IPS-15b (cell line): ENCODE measurements around the gene JPH2.

Experiments
- H3K27me3 ChIP-seq: one replicate; pipeline ENCODE4 v1.6.1; 2013; ENCODE audit warnings: low read length; ENCODE audit not compliant: control insufficient read depth, insufficient read depth
- H3K36me3 ChIP-seq: one replicate; pipeline ENCODE4 v1.6.1; 2013; ENCODE audit warnings: low read length; ENCODE audit not compliant: control insufficient read depth, insufficient read depth
- H3K4me1 ChIP-seq: one replicate; pipeline ENCODE4 v1.6.1; 2013; ENCODE audit warnings: mild to moderate bottlenecking, low read length; ENCODE audit not compliant: control insufficient read depth, insufficient read depth
- H3K4me3 ChIP-seq: one replicate; pipeline ENCODE4 v1.5.1; 2013; ENCODE audit warnings: low read depth, low read length
- H3K9ac ChIP-seq: one replicate; pipeline ENCODE4 v1.6.1; 2013; ENCODE audit warnings: low read depth, mild to moderate bottlenecking, low read length
- H3K9me3 ChIP-seq: one replicate; pipeline ENCODE4 v1.6.1; 2013; ENCODE audit warnings: mild to moderate bottlenecking, low read length; ENCODE audit not compliant: control insufficient read depth, insufficient read depth

JPH2 gene

DNA sequence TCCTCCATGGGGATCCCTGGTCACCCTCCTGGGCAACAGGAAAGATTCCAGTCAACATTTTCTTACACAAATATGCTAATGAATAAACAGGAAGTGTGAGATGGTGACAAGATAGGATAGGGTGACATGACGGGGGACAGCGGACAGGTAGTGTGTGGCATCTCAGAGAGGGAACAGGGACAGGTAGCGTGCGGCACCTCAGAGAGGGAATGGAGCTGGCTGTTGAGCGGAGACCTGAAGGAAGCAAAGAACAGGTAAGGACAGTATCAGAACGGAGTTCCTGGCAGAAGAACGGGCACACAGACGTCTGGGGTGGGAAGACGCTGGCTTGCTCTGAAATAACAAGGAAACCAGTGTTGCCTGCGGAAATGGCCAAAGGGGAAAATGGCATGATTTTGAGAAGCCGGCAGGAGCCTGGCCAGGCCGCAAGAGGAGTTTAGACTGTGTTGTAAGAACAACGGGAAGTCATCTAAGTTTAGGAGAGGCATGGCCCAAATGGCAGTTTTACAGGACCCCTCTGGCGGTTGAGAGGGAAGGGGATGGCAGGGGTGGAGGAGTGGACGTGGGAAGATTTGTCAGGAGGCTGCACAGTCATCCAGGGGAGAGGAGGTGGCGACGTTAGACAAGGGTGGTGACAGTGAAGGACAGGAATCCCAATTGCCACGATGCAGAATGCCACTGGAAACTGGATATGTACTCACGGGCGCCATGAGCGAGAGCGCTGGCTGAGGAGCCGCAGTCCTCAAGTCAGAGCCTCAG lies 111.6 kb downstream of the JPH2 start:
- H3K9me3 ChIP-seq: no peaks in the 10 kb centered on the region
- no peak overlapping the region for H3K9ac ChIP-seq
- H3K27me3 ChIP-seq: no peaks in the 10 kb centered on the region
- no peak overlapping the region for H3K4me3 ChIP-seq
- no peaks in the 10 kb centered on the region for H3K36me3 ChIP-seq
- H3K4me1 ChIP-seq: no peaks in the 10 kb centered on the region

DNA sequence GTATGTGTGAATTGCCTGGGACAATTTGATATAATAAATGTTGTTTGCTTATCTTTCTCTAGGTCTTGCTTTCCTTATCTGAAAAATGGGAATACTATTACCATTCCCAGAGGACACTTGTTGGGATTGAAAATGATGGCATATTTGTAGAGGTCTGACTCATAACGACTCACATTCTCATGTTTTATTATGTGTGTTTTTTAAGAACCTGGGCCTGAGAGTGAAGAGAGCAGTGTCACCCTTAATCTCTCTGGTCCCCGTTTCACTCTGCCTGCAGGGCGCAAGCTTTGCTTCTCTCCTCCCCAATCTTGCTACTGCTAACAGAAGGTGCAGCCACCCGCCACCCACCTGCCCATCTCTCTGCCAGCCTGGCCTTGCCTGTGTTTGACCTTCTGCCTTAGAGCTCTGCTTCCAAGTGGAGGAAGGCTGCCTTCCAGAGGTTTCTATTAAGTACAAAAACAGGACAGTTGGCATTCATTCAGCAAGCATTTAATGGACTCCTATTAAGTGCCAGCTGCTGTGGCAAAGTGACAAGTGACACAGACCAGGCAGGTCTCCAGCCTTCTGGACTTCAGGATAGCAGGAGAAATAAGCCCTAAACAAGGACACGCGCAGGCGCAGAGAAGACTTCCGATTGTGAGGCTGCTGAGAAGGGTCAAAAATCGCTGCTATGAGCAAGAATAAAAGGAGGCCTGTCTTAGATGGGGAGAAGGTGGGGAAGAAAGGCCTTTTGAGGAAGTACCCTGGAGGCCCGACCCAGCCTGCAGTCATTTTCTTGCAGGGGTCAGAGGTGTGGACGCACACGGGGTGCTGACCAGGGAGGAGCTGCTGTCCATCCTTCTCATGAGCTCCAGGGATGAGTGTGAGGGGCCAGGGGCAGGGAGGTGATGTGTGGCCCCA lies 112.5 kb downstream of the JPH2 start:
- H3K4me3 ChIP-seq: no peak overlapping the region

DNA sequence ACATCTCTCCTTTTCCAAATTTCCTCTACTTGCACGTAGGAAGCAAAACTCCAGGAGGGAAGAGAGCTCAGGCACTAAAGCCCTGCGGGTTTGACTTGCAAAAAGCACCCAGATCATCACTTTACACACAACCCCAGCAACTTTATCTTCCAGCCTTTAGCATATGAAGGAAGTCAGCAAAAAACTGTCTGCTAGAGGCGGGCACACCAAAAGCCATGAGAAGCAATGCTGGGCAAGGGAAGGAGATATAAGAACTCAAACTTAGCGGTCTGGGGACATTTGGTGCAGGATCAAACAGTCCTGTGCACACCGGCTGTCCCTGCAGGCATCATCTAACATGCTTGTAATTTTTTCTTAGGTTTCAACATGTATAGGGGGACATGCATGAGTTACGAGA lies 113.3 kb downstream of the JPH2 start:
- no peaks in the 10 kb centered on the region for H3K4me1 ChIP-seq
- no peak overlapping the region for H3K4me3 ChIP-seq
- no peaks in the 10 kb centered on the region for H3K9me3 ChIP-seq
- no peak overlapping the region for H3K9ac ChIP-seq
- H3K27me3 ChIP-seq: no peaks in the 10 kb centered on the region
- H3K36me3 ChIP-seq: no peaks in the 10 kb centered on the region

More for the DNA sequence above, 112.5 kb downstream of the JPH2 start:
- no peaks in the 10 kb centered on the region for H3K4me1 ChIP-seq
- no peaks in the 10 kb centered on the region for H3K36me3 ChIP-seq
- no peaks in the 10 kb centered on the region for H3K9me3 ChIP-seq
- no peak overlapping the region for H3K9ac ChIP-seq
- no peaks in the 10 kb centered on the region for H3K27me3 ChIP-seq

DNA sequence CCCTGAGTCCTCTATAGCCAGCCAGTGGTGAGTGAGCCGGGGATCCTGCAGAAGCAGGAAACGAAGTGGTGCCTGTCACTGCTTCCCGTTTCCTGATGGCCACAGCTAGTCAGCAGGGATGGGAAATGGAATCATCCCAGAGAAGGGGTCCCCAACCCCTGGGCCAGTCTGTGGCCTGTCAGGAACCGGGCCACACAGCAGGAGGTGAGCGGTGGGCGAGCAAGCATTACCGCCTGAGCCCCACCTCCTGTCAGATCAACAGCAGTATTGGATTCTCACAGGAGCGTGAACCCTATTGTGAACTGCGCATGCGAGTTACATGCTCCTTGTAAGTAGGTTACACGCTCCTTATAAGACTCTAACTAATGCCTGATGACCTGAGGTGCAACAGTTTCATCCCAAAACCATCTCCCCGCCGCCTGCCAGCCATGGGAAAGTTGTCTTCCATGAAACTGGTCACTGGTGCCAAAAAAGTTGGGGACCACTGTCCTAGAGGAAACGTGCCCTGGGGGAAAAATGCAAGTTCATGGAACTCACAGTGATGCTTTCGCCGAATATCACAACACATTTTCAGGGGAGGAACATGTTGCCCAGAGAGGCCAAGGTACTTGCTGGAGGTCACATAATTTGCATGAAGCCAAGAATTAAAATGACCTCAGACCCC lies 113.8 kb downstream of the JPH2 start:
- no peaks in the 10 kb centered on the region for H3K36me3 ChIP-seq
- no peaks in the 10 kb centered on the region for H3K4me1 ChIP-seq
- H3K9me3 ChIP-seq: no peaks in the 10 kb centered on the region
- no peak overlapping the region for H3K9ac ChIP-seq
- no peak overlapping the region for H3K4me3 ChIP-seq
- H3K27me3 ChIP-seq: no peaks in the 10 kb centered on the region

DNA sequence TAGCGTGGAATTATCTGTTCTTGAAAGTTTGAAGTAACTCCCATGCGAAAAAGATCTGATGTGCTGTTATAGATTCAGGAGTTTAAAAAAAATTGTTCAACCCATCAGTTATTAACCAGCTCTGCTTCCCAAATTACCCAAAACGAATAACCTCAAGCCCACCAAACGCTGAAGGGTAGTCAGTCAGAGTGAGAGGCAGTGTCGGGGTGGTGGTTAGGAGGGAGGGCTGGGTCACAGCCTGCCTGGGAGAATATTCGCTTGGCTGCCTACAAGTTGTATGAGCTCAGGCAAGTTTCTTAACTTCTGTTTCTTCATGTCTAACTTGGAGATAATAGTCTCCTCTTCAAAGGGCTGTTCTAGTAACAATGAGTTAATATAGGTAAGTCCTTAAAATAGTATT lies 114.6 kb downstream of the JPH2 start:
- Histone ChIP-seq H3K9ac (no peak overlapping the region), H3K9me3 (no peaks in the 10 kb centered on the region), H3K27me3 (no peaks in the 10 kb centered on the region), H3K36me3 (no peaks in the 10 kb centered on the region), H3K4me1 (no peaks in the 10 kb centered on the region), H3K4me3 (no peak overlapping the region)

DNA sequence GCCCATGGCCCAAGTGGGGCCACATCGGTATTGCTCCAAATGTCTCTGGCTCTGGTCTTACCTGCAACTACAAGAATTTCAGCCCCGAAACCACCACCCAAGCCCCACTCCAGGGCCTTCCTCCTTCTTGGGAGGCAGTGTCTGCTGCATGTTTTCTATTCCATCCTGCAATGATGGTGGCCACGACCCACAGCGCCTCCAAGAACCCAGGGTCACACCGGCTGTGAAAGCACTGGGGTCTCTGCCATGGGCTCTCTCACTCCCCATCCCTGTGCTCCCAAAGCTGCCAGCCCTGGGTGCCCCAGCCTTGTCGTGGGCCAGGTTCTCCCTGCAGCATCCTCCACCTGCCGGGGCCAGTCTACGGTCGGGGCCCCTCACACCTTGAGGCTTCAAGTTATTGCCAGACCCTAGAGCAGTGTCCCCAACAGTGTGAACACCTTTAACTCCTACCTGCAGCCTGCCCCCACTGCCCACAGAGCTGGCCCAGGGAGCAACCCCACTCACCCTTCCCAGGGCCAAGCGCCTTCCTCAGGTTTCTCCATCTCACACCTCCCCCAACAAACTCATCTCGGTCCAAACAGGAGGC lies 115.4 kb downstream of the JPH2 start:
- H3K9ac ChIP-seq: no peak overlapping the region
- no peaks in the 10 kb centered on the region for H3K36me3 ChIP-seq
- H3K4me1 ChIP-seq: no peaks in the 10 kb centered on the region
- no peak overlapping the region for H3K4me3 ChIP-seq
- H3K27me3 ChIP-seq: no peaks in the 10 kb centered on the region
- no peaks in the 10 kb centered on the region for H3K9me3 ChIP-seq

DNA sequence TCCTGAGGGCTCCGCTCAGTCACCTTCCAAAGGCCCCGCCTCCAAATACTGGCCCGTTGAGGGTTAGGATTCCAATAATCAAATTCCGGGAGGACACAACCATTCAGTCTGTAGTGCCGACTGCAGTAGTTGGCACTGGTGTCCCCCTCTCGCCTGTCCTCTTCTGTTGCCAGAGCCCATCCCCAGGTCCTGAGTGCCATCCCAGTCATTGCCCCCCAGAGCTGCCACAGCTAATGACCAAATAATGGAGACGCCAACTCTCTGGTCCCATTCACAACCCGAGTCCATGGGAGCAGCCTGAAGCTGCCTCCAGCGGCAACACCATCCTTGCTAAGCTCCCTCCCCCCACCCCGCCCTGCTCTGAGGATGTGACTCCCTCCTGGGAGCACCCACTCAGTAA lies 115.9 kb downstream of the JPH2 start:
- no peaks in the 10 kb centered on the region for H3K27me3 ChIP-seq
- H3K4me1 ChIP-seq: no peaks in the 10 kb centered on the region
- H3K9ac ChIP-seq: no peak overlapping the region
- H3K9me3 ChIP-seq: no peaks in the 10 kb centered on the region
- H3K36me3 ChIP-seq: no peaks in the 10 kb centered on the region
- no peak overlapping the region for H3K4me3 ChIP-seq

DNA sequence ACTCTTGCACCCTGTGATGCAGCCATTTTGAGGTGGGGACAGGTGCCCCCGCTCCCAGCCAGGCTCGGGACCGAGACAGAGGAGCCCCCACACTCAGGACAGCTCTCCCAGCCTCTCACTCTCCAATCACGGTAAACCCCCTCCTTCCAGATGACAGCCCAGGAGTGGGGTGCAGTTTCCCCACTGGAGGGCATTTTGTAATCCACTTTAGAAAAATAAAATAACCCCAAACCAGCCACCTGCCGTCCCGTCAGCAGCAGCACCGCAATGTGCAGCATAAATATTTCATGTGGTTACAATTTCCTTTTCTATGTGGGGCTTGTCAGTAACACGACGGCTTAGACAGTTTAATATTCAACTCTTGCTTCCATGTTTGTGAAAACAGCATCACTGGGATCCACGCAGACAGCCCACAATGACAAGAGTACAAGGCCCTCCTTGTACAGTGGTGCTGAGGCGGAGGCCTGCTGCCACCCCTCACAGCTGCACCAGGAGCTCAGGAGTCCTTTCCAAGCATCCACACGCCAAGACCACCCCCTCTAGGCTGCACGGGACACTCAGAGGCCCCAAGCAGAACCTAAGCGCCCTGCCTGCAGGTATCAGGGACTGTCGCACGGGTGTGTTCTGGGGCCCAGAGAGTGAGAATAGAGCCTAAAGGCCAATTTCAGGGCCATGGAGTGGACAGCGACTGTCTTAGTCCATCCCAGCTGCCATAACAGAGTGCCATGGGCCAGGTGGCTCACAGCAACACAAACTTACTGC lies 116.7 kb downstream of the JPH2 start:
- Histone ChIP-seq H3K4me3 (no peak overlapping the region), H3K9me3 (no peaks in the 10 kb centered on the region), H3K27me3 (no peaks in the 10 kb centered on the region), H3K4me1 (no peaks in the 10 kb centered on the region), H3K36me3 (no peaks in the 10 kb centered on the region), H3K9ac (no peak overlapping the region)

DNA sequence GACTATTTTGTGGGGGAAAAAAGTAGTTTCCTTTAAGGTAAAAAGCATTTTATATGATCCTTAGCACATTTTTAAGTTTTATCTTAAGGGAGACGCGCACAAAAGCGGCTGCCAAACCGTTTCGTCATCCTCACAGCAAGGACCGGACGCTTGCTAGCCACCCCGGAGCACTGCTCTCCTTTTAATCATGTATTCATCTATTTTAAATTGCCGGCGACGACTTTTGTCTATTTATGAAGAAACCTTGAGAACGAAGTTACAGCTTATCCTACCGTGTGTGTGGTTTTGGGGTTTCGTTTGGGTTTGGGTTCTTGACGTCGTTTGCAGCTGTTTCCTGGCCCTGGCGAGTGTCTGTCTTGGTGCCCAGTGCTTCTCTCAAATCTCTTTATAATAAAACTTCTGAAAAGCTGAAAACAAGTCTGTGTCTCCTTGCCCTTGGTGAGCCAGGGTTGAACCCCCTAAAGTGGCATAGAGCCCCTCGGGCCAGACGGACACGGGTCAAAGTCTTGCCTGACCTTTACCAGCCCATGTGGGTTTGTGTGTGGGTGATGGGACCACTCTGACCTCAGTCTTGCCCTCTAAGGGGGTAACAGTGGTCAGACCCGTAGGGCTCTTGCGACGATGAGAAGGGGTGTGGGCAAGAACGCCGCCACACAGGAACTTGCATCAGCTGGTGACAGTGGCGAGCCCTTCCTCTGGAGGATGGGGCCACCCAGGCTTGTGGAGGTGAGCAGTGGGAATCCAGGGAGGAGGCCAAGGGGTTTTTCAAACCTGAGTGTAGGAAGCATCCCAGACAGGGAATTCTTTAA lies 117.6 kb downstream of the JPH2 start:
- no peaks in the 10 kb centered on the region for H3K4me1 ChIP-seq
- no peak overlapping the region for H3K9ac ChIP-seq
- H3K27me3 ChIP-seq: no peaks in the 10 kb centered on the region
- no peaks in the 10 kb centered on the region for H3K36me3 ChIP-seq
- no peaks in the 10 kb centered on the region for H3K9me3 ChIP-seq
- H3K4me3 ChIP-seq: no peak overlapping the region

DNA sequence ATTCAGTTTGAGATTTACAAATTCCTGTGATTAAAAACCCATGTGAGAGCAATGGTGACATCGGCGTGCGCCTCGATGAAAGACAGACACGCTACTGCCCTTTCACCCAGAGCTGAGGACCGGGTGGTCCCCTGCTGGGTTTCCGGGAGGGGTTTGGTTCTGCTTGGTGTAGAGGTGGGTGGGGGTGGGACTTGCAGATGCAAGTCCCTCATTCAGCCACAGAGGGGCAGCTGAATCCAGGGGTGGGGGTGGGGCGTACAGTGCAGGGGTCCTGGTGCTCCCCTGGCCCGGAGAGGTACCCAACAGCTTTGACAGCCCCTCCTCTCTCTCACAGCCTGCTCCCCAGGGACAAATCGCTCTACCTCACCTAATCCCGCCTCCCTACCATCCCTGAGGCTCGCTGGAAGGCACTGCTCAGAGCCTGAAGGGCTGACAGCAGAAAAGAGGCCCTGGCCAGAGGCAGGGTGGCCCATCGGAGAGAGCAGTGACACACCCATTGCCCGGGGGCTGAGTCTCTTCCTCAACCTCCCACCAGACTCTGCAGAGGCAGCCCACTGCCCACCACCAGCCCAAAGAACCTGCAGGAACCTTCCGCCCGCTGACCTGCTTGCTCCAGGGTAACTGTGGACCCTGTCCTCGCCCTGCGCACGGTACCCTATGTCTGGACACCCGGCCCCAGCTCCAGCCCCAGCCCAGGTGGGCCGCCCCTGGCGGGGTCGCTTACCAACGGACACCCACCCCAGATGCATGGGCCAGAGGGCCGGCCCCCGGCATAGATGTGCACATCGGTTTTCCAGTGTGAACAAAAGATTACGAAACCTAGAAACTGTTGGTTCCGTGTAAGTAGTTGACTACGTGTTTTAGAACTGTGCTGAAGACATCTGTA lies 118.4 kb downstream of the JPH2 start:
- H3K36me3 ChIP-seq: no peaks in the 10 kb centered on the region

More for the DNA sequence above, 118.4 kb downstream of the JPH2 start:
- no peaks in the 10 kb centered on the region for H3K4me1 ChIP-seq
- no peak overlapping the region for H3K4me3 ChIP-seq
- H3K27me3 ChIP-seq: no peaks in the 10 kb centered on the region
- no peak overlapping the region for H3K9ac ChIP-seq
- no peaks in the 10 kb centered on the region for H3K9me3 ChIP-seq
